GDM1 (cell line): ENCODE measurements around the gene TNRC6A.
"Not testable (repeated sequence)": the region's sequence is repeated elsewhere in the genome, so short reads cannot be mapped to it uniquely, and the experiment has no call there.

Source experiments
- DNase-seq: peaks from one replicate; lab custom pipeline; 2025; lab: John Stamatoyannopoulos, UW

Gene TNRC6A

GRCh38 chr16:24845726-24846547, 116.5 kb downstream of the TNRC6A start, which contains the start of gene SLC5A11:
Gene SLC5A11, plus strand, starts transcription at chr16:24845963. Its CDS starts 12,681 bp downstream, at chr16:24858644.
- no peak for DNase-seq

GRCh38 chr16:24846548-24847357, 117.3 kb downstream of the TNRC6A start:
- no peak for DNase-seq

DNA sequence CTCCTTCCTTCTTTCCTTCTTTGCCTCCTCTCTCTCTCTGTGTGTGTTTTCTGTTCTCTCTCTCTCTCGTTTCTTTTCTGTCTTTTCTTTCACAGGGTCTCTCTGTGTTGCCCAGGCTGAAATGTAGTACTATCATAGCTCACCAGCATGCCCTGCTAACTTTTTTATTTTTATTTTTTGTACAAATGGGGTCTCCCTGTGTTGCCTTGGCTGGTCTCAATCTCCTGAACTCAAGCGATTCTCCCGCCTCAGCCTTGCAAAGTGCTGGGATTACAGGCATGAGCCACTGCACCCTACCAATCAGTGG, 117.9 kb downstream of the TNRC6A start:
- DNase-seq: no peak

DNA sequence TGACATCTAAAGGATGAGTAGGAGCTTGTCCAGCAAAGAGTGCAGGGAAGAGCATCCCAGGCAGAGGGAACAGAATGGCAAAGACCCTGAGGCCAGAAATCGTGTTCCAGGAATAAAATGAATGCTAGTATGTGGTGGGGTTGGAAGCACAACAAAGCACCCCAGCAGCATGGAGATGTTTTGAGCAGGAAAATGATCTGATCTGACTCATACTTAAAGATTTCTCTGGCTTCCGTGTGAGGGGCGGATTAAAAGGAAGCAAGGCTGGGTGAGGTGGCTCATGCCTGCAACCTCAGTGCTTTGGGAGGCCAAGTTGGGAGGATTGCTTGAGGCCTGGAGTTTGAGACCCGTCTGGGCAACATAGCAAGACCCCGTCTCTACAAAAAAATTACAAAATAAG, 118.6 kb downstream of the TNRC6A start:
- DNase-seq: no peak

GRCh38 chr16:24849641-24850040, 120.2 kb downstream of the TNRC6A start:
- DNase-seq: no peak

DNA sequence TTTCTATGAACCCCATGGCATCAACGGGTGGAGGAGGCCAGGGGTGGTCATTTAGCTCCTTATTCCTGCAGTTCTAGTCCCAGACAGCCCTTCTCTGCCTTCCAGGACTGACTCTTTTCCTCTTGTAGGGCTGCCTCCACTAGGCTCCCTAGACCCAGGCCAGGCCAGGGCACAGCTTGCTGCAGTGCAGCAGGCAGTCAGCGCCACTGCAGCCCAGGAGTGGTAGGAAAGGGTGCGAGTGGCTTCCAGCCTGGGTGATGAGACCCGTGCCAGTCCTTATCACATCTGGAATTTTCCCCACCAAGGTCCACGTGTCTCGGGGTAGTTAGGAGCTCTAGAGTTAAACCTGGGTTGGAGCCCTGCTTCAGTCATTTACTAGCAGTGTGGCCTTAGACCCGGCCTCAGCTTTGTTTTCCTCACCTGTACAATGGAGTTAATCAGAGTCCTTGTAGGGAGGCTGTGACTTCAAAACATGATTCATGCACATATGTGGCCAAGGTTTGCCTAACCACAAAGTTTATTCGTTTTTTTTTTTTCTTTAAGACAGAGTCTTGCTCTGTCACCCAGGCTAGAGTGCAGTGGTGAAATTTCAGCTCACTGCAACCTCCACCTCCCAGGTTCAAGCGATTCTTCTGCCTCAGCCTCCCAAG, 121.0 kb downstream of the TNRC6A start:
- no peak for DNase-seq

DNA sequence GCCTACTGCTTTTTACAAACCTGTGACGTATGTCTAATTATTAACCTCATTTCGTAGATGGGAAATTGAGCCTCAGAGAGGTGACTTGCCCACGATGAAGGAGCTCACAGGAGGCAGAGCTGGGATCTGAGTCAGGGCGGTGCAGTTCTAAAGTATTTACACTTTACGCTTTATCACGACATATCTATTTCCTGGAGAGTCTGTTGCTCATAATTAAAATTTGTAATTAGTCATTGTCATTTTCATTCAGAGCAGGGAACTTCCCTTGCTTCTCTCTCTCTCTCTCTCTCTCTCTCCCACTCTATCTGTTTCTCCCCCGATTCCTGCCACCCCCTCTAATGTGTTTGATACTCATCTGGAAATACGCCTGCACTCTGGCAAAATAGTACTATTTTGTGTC, 122.2 kb downstream of the TNRC6A start:
- no peak for DNase-seq

- no peak for DNase-seq
Measured at GRCh38 chr16:24852281-24852721, 122.8 kb downstream of the TNRC6A start.

GRCh38 chr16:24853169-24853824, 123.8 kb downstream of the TNRC6A start:
- DNase-seq: no peak

GRCh38 chr16:24853830-24854229, 124.4 kb downstream of the TNRC6A start:
- no peak for DNase-seq

GRCh38 chr16:24854607-24855171, 125.2 kb downstream of the TNRC6A start:
- DNase-seq: no peak

DNA sequence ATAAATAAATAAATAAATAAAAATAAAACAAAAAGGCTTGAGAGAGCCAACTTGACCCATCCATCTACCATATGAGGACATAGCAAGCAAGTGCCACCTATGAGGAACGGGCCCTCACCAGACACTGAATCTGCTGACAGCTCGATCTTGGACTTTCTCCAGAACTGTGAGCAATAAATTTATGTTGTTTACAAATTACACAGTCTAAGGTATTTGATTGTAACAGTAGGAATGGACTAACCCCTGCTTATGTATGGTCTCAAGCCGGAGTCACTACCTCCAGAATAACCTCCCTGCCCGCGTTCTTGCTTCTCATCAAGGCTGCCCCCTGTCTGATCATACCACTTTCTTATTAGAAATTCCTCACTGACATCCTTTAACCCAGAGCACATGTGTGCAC, 126.2 kb downstream of the TNRC6A start:
- no peak for DNase-seq

DNA sequence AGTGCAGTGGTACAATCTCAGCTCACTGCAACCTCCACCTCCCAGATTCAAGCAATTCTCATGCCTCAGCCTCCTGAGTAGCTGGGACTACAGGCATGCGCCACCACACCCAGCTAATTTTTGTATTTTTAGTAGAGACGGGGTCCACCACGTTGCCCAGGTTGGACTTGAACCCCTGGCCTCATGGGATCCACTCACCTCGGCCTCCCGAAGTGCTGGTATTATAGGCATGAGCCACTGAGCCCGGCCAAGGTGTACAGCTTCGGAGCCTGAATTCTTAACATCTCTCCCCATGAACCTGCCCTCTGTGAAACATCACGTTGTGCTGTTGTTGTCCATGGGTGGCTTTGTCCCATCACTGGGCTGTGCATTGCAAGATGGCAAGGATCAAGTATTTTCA, 127.4 kb downstream of the TNRC6A start:
- DNase-seq: not testable (repeated sequence)

DNA sequence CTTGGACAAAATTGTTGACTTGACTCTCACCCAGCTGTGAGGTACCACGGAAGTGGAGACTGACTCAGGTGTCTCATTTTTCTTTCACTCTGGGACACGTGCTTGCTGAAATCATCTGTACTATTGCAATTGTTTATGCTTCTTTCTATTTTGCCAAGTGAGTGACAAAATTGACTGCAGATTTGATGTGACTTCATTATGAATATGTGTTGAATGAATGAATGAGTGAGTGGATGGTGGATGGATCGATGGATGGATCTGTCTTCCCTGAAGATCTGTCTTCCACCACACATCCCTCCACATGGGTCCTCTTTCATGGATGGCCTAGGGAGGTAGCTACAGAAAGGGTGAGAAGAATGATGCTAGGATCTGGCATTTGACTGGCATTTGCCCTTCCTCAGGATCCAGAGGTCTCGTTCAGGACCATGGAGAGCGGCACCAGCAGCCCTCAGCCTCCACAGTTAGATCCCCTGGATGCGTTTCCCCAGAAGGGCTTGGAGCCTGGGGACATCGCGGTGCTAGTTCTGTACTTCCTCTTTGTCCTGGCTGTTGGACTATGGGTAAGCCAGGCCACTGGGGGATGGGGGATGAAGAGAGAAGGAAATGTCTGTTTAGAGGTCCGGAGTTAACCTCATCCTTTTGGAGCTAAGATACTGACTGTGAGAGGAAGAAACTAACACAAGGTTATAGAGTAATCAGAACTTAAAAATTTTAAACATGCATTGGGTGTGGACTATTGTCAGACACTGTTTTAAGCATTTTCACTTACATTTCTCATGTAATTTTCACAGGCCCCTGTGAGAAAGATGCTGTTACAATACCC, 129.0 kb downstream of the TNRC6A start:
- DNase-seq: peak; percentile 21

DNA sequence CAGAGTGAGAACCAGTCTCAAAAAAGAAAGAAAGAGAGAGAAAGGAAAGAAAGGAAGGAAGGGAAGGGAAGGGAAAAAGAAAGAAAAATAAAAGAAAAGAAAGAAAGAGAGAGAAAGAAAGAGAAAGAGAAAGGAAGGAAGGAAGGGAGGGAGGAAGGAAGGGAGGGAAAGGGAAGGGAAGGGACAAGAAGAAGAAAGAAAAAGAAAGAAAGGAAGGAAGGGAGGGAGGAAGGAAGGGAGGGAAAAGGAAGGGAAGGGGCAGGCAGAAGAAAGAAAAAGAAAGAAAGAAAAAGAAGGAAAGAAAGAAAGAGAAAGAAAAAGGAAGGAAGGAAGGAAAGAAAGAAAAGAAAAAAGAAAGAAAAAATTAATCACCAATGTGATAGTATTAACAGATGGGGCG, 132.0 kb downstream of the TNRC6A start:
- no peak for DNase-seq

- no peak for DNase-seq
Measured at GRCh38 chr16:24863582-24864437, 134.4 kb downstream of the TNRC6A start.

DNA sequence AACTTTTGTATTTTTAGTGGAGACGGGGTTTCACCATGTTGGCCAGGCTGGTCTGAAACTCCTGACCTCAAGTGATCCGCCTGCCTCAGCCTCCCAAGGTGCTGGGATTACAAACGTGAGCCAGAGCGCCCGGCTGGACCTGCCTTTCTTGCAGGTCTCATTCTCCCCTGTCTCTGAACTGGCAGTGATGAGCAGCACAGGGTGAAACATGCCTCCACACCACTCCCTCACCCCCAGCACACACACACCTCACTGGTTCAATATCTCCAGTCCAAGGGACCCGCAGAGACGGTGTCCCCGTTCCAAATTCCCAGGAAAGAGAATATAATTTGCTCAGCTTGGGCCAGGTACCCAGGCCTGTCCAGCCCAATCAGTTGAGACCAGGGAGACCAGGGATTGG, 139.6 kb downstream of the TNRC6A start:
- DNase-seq: no peak

DNA sequence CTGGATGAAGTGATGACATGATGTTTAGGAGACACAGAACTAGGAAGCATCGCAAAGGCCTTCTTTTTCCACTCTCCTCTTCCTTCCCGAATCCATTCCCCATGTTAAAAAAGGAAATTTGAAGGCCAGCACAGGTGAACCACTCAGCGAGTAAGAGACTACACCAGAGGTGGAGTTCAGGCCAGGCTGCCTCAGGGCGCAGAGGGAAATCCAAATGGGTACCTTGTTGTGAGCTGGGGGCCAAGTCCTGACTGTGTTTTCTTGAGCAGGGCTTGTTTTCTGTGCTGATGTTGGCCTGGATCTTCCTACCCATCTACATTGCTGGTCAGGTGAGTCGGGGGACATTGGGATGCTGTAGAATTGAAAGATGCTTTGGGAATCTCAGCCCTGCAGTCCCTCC, 142.4 kb downstream of the TNRC6A start:
- DNase-seq: no peak

DNA sequence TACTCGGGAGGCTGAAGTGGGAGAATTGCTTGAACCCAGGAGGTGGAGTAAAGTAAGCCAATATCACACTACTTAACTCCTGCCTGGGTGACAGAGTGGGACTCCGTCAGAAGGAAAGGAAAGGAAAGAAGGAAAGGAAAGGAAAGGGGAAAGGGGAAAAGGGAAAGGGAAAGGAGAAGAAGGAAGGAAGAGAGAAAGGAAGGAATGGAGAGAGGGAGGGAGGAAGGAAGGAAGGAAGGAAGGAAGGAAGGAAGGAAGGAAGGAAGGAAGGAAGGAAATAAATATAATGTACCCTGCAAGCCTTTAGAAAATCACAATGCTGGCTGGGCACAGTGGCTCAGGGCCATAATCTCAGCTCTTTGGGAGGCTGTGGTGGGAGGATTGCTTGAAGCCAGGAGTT, 143.6 kb downstream of the TNRC6A start:
- no peak for DNase-seq

DNA sequence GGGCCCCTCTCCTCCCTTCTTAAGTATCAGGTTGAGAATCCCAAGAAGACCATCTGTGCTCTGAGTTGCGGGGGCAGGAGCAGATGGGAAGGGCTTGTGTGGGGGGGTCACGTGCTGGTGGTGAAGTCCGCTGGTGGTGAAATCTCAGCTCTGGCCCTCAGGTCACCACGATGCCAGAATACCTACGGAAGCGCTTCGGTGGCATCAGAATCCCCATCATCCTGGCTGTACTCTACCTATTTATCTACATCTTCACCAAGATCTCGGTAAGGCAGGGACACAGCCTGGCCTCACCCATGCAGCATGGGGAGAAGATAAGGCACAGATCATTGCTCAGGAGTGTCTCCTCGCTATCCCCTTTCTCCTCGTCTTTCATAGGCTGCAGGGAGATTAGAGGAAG, 146.0 kb downstream of the TNRC6A start:
- DNase-seq: no peak
